SK-N-MC (cell line): ENCODE data around the gene MNX1.

Experiments used
- EZH2 ChIP-seq: fragments of 200-600 bp; sonication (generic); IDR thresholded peaks from one replicate; pipeline ENCODE4 v1.6.1; 2017; ENCODE audit warnings: antibody characterized with exemption
- POLR2AphosphoS5 ChIP-seq: IDR thresholded peaks from 2 replicates; pipeline ENCODE4 v1.6.1; 2012; ENCODE audit warnings: mild to moderate bottlenecking, low read depth, low read length, borderline replicate concordance

- TF ChIP-seq EZH2 (no peak), POLR2AphosphoS5 (no peak)
Measured at GRCh38 chr7:156964971-156965370, 45.5 kb downstream of the MNX1 start.
